ENCODE data around the gene TNC.

TNC gene

GRCh38 chr9:115138151-115138550 lies 20.2 kb upstream of the TNC start:
- in situ Hi-C loops (cut with MboI; ENCODE audit: low sequenced_read_pairs, unreplicated experiment): no loop called here
- DNase-seq (ENCODE audit: low spot score): no peak
- no peak for TF ChIP-seq CTCF (IDR thresholded peaks at IDR 0.05; ENCODE audit: borderline replicate concordance, control extremely low read depth, extremely low read depth, insufficient read depth, missing control alignments)

- in situ Hi-C loops (cut with MboI; ENCODE audit: low sequenced_read_pairs, unreplicated experiment): no loop called here
- no peak for TF ChIP-seq CTCF (IDR thresholded peaks at IDR 0.05; ENCODE audit: borderline replicate concordance, control extremely low read depth, extremely low read depth, insufficient read depth, missing control alignments)
- DNase-seq (ENCODE audit: low spot score): no peak
Measured at GRCh38 chr9:115137526-115137925, 19.6 kb upstream of the TNC start.

- no peak for TF ChIP-seq CTCF (IDR thresholded peaks at IDR 0.05; ENCODE audit: borderline replicate concordance, control extremely low read depth, extremely low read depth, insufficient read depth, missing control alignments)
- DNase-seq (ENCODE audit: low spot score): no peak
- in situ Hi-C loops (cut with MboI; ENCODE audit: low sequenced_read_pairs, unreplicated experiment): no loop called here
Measured at GRCh38 chr9:115135821-115136778, 18.1 kb upstream of the TNC start.

GRCh38 chr9:115134941-115135340 lies 17.0 kb upstream of the TNC start:
- DNase-seq (ENCODE audit: low spot score): no peak
- in situ Hi-C loops (cut with MboI; ENCODE audit: low sequenced_read_pairs, unreplicated experiment): no loop called here
- TF ChIP-seq CTCF (IDR thresholded peaks at IDR 0.05; ENCODE audit: borderline replicate concordance, control extremely low read depth, extremely low read depth, insufficient read depth, missing control alignments): no peak

- DNase-seq (ENCODE audit: low spot score): no peak
- no peak for TF ChIP-seq CTCF (IDR thresholded peaks at IDR 0.05; ENCODE audit: borderline replicate concordance, control extremely low read depth, extremely low read depth, insufficient read depth, missing control alignments)
- in situ Hi-C loops (cut with MboI; ENCODE audit: low sequenced_read_pairs, unreplicated experiment): no loop called here
Measured at GRCh38 chr9:115133649-115134048, 15.7 kb upstream of the TNC start.

- DNase-seq (ENCODE audit: low spot score): no peak
- TF ChIP-seq CTCF (IDR thresholded peaks at IDR 0.05; ENCODE audit: borderline replicate concordance, control extremely low read depth, extremely low read depth, insufficient read depth, missing control alignments): no peak
- in situ Hi-C loops (cut with MboI; ENCODE audit: low sequenced_read_pairs, unreplicated experiment): no loop called here
Measured at GRCh38 chr9:115132648-115133047, 14.7 kb upstream of the TNC start.
